ENCODE measurements around the gene ARHGAP45.

The ARHGAP45 gene

DNA sequence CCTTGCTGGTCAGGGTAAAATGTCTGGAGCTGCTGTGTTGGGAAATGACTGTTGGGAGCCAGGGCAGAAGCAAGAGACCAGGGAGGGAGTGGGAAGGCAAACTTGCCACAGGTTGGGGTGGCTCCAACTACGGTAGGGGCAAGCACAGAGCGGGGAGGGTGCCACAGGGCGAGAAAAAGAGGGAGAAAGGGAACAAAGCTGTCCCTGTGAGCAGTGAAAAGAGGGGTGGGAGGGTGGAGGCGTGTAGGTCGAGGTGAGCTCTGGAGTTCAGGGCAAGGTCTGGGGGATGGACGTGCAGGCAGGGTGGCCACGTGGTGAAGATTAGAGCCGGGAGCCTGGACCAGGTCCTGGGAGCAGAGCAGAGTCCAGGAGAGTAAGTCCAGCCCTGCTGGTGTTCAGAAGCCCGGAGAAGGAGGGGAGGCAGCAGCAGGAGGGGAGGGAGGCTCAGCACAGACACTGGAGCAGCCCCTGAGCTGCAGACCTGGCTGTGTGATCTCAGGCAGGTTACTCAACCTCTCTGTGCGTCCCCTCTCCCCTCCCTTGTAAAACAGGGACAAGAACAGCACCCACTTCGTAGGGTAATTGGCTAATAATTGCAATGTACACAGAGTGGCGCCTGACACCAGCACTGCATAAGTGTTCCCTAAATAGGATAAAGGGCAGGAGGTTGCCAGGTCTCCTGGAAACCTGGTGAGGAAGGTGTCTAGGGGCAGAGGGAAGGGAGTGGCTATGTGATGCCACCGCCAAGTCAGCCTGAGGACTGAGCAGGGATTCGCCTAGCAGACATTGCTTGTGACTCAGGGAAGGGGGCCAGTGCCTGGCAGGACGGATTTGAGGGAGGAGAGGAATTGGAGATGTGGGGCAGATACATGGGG lies 31.4 kb downstream of the ARHGAP45 start:
- Histone ChIP-seq H3K9me3 (ENCODE audit: low read length) (no peaks in the 10 kb centered on the region), H3K27me3 (ENCODE audit: control insufficient read depth in 1 of 2, insufficient read depth in 2 of 2, low read length in 2 of 2) (no peaks in the 10 kb centered on the region), H3K36me3 (ENCODE audit: insufficient read depth, low read length) (no peaks in the 10 kb centered on the region), H3K4me1 (ENCODE audit: insufficient read depth, low read length) (peaks cover 39% of the 10 kb centered on the region), H3K27ac (ENCODE audit: low read depth, low read length) (no peak overlapping the region), H3K4me3 (ENCODE audit: low read depth in 1 of 2, low read length in 2 of 2) (no peak overlapping the region), H3K9ac (ENCODE audit: low read length) (no peak overlapping the region)

DNA sequence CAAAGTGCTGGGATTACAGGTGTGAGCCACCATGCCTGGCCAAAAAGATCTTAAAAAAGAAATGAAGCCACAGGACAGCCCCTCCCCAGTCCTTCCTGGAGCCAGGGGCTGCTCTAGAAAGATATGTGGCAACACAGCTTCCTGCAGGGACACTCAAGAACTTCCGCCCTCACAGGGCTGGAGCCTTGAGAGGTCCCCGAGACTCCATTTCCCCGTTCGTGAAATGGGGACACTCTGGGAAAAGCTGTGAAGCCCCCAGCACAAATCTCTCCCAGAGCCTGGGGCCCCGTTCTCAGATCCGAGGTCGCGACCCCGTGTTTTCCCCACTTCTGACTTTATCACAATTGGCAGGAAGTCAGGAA lies 34.4 kb downstream of the ARHGAP45 start:
- H3K27me3 ChIP-seq (ENCODE audit: control insufficient read depth in 1 of 2, insufficient read depth in 2 of 2, low read length in 2 of 2) = no peaks in the 10 kb centered on the region
- peaks cover 4% of the 10 kb centered on the region for H3K36me3 ChIP-seq (ENCODE audit: insufficient read depth, low read length)
- H3K27ac ChIP-seq (ENCODE audit: low read depth, low read length) = peak overlapping the region; percentile 72
- H3K4me1 ChIP-seq (ENCODE audit: insufficient read depth, low read length) = peaks cover 34% of the 10 kb centered on the region
- H3K4me3 ChIP-seq (ENCODE audit: low read depth in 1 of 2, low read length in 2 of 2) = no peak overlapping the region
- no peak overlapping the region for H3K9ac ChIP-seq (ENCODE audit: low read length)
- H3K9me3 ChIP-seq (ENCODE audit: low read length) = no peaks in the 10 kb centered on the region

GRCh38 chr19:1102407-1103131 lies 35.6 kb downstream of the ARHGAP45 start:
- peaks cover 36% of the 10 kb centered on the region for H3K4me1 ChIP-seq (ENCODE audit: insufficient read depth, low read length)
- H3K9me3 ChIP-seq (ENCODE audit: low read length) = no peaks in the 10 kb centered on the region
- H3K27ac ChIP-seq (ENCODE audit: low read depth, low read length) = peak overlapping the region; percentile 72
- no peaks in the 10 kb centered on the region for H3K27me3 ChIP-seq (ENCODE audit: control insufficient read depth in 1 of 2, insufficient read depth in 2 of 2, low read length in 2 of 2)
- no peak overlapping the region for H3K9ac ChIP-seq (ENCODE audit: low read length)
- H3K4me3 ChIP-seq (ENCODE audit: low read depth in 1 of 2, low read length in 2 of 2) = no peak overlapping the region
- peaks cover 15% of the 10 kb centered on the region for H3K36me3 ChIP-seq (ENCODE audit: insufficient read depth, low read length)

- peaks cover 16% of the 10 kb centered on the region for H3K36me3 ChIP-seq (ENCODE audit: insufficient read depth, low read length)
- H3K4me1 ChIP-seq (ENCODE audit: insufficient read depth, low read length) = peaks cover 36% of the 10 kb centered on the region
- no peaks in the 10 kb centered on the region for H3K27me3 ChIP-seq (ENCODE audit: control insufficient read depth in 1 of 2, insufficient read depth in 2 of 2, low read length in 2 of 2)
- H3K27ac ChIP-seq (ENCODE audit: low read depth, low read length) = peak overlapping the region; percentile 96
- no peaks in the 10 kb centered on the region for H3K9me3 ChIP-seq (ENCODE audit: low read length)
- H3K9ac ChIP-seq (ENCODE audit: low read length) = no peak overlapping the region
- H3K4me3 ChIP-seq (ENCODE audit: low read depth in 1 of 2, low read length in 2 of 2) = peak overlapping the region; percentile 8 to 45
These were observed 36.3 kb downstream of the ARHGAP45 start for GRCh38 chr19:1103132-1103707.

GRCh38 chr19:1103708-1104310 lies 36.8 kb downstream of the ARHGAP45 start, which contains the start of gene GPX4:
TSS of gene GPX4 (plus strand) at chr19:1103994. CDS start at chr19:1104044, 50 bp downstream.
- Histone ChIP-seq H3K9me3 (ENCODE audit: low read length) (no peaks in the 10 kb centered on the region), H3K4me1 (ENCODE audit: insufficient read depth, low read length) (peaks cover 36% of the 10 kb centered on the region), H3K27ac (ENCODE audit: low read depth, low read length) (peak within 1 kb of the TSS; percentile 96), H3K4me3 (ENCODE audit: low read depth in 1 of 2, low read length in 2 of 2) (peak within 1 kb of the TSS; percentile 72 to 98), H3K36me3 (ENCODE audit: insufficient read depth, low read length) (peaks cover 16% of the 10 kb centered on the region), H3K27me3 (ENCODE audit: control insufficient read depth in 1 of 2, insufficient read depth in 2 of 2, low read length in 2 of 2) (no peaks in the 10 kb centered on the region), H3K9ac (ENCODE audit: low read length) (no peak within 1 kb of the TSS)

DNA sequence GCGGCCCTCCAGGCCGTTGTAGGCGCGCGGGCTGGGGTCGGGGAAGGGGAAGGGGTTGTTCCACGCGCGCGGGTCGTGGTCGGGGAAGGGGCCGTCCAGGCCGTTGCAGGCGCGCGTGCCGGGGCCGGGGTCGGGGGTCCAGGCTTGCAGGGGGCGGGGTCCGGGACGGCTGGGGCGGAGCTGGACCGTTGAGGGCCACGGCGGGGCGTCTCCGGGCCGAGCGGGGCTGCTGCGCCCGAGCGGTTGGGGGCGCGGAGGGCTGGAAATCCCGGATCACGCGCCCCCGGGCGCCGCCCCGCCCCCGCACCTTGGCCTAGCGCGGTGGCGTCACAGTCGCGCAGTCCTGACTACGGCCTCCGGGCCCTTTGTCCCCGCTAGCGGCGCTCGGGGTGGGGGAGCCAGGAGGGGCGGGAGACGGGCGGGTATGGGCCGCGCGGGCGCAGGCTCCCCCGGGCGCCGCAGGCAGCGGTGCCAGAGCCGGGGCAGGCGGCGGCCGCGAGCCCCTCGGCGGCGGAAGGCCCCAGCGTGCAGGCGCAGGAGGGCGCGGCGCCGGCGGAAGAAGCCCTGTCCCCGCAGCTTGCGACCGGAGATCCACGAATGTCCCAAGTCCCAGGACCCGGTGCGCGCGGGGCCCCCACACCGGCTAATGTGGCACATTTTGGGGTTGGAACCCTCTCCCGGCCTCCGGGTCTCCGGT lies 37.5 kb downstream of the ARHGAP45 start:
- Histone ChIP-seq H3K27ac (ENCODE audit: low read depth, low read length) (peak overlapping the region; percentile 77), H3K4me1 (ENCODE audit: insufficient read depth, low read length) (peaks cover 33% of the 10 kb centered on the region), H3K4me3 (ENCODE audit: low read depth in 1 of 2, low read length in 2 of 2) (peak overlapping the region; percentile 72 to 98), H3K9me3 (ENCODE audit: low read length) (no peaks in the 10 kb centered on the region), H3K9ac (ENCODE audit: low read length) (no peak overlapping the region), H3K36me3 (ENCODE audit: insufficient read depth, low read length) (peaks cover 16% of the 10 kb centered on the region), H3K27me3 (ENCODE audit: control insufficient read depth in 1 of 2, insufficient read depth in 2 of 2, low read length in 2 of 2) (no peaks in the 10 kb centered on the region)

DNA sequence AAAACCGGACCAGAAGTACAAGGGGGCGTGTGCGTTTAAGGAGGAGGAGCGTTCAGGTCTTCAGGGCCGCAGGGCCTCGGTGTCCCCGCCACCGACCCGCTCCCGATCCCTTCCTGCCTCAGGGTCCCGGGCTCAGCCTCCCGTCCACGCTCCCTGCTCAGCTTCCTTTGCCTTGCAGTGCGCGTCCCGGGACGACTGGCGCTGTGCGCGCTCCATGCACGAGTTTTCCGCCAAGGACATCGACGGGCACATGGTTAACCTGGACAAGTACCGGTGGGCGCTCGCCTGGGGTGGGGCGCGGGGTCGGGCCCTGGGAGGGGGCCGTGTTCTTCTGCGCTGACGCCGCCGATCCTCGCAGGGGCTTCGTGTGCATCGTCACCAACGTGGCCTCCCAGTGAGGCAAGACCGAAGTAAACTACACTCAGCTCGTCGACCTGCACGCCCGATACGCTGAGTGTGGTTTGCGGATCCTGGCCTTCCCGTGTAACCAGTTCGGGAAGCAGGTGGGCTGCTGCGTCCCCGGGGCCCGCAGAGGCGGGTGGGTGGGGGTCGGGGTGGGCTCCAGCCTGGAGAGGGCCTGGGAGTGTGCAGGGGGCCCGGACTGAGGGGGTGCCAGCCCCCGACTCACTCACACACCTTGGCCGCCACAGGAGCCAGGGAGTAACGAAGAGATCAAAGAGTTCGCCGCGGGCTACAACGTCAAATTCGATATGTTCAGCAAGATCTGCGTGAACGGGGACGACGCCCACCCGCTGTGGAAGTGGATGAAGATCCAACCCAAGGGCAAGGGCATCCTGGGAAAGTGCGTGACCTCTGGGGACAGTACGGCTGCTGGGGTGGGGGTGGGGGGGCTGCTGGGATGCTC lies 38.3 kb downstream of the ARHGAP45 start:
- H3K4me1 ChIP-seq (ENCODE audit: insufficient read depth, low read length) = peaks cover 33% of the 10 kb centered on the region

GRCh38 chr19:1105873-1106840 lies 39.2 kb downstream of the ARHGAP45 start:
- Histone ChIP-seq H3K4me1 (ENCODE audit: insufficient read depth, low read length) (peaks cover 33% of the 10 kb centered on the region), H3K9me3 (ENCODE audit: low read length) (no peaks in the 10 kb centered on the region), H3K9ac (ENCODE audit: low read length) (no peak overlapping the region), H3K27ac (ENCODE audit: low read depth, low read length) (peak overlapping the region; percentile 77), H3K4me3 (ENCODE audit: low read depth in 1 of 2, low read length in 2 of 2) (no peak overlapping the region), H3K36me3 (ENCODE audit: insufficient read depth, low read length) (peaks cover 16% of the 10 kb centered on the region), H3K27me3 (ENCODE audit: control insufficient read depth in 1 of 2, insufficient read depth in 2 of 2, low read length in 2 of 2) (no peaks in the 10 kb centered on the region)

More for the DNA sequence above, 38.3 kb downstream of the ARHGAP45 start:
- Histone ChIP-seq H3K27ac (ENCODE audit: low read depth, low read length) (peak overlapping the region; percentile 77), H3K36me3 (ENCODE audit: insufficient read depth, low read length) (peaks cover 16% of the 10 kb centered on the region), H3K9ac (ENCODE audit: low read length) (no peak overlapping the region), H3K27me3 (ENCODE audit: control insufficient read depth in 1 of 2, insufficient read depth in 2 of 2, low read length in 2 of 2) (no peaks in the 10 kb centered on the region), H3K9me3 (ENCODE audit: low read length) (no peaks in the 10 kb centered on the region), H3K4me3 (ENCODE audit: low read depth in 1 of 2, low read length in 2 of 2) (peak overlapping the region; percentile 72 to 98)

GRCh38 chr19:1106841-1107660 lies 40.1 kb downstream of the ARHGAP45 start:
- Histone ChIP-seq H3K36me3 (ENCODE audit: insufficient read depth, low read length) (peaks cover 16% of the 10 kb centered on the region), H3K4me3 (ENCODE audit: low read depth in 1 of 2, low read length in 2 of 2) (no peak overlapping the region), H3K4me1 (ENCODE audit: insufficient read depth, low read length) (peaks cover 26% of the 10 kb centered on the region), H3K9ac (ENCODE audit: low read length) (no peak overlapping the region), H3K27me3 (ENCODE audit: control insufficient read depth in 1 of 2, insufficient read depth in 2 of 2, low read length in 2 of 2) (no peaks in the 10 kb centered on the region), H3K27ac (ENCODE audit: low read depth, low read length) (no peak overlapping the region), H3K9me3 (ENCODE audit: low read length) (no peaks in the 10 kb centered on the region)

Data from muscle layer of colon (tissue), 2 donors.